HCT116 (cell line): ENCODE results near the gene ETS1. TPM values are rescaled to one million over a fixed set of nuclear protein-coding genes. Genes with fewer than 3 reads are reported as not detected.

ENCODE experiments used
- ATAC-seq: fragments of 200-7000 bp; cut with Tn5 transposase; 2 replicates; pipeline ENCODE4 v1.9.1; 2020; ENCODE audit warnings: mild to moderate bottlenecking, moderate library complexity
- BruUV-seq: library from RNA; stranded (reverse); fragments of 400-500 nt; replicated peaks from 2 replicates; lab custom pipeline; 2021; lab: Mats Ljungman, UMichigan
- CTCF ChIA-PET: fragments of 300-600 bp; sonication (Branson Sonifier 250); formaldehyde crosslinking; loops from one replicate; lab custom pipeline; 2021; ENCODE audit warnings: antibody characterized with exemption; lab: Charles Lee
- POLR2A ChIA-PET: fragments of 300-600, 350-600 bp; sonication (Branson Sonifier 250); formaldehyde crosslinking; loops from one replicate; lab custom pipeline; 2021; ENCODE audit warnings: antibody characterized with exemption; lab: Charles Lee
- RAD21 ChIA-PET, 2 experiments: fragments of 300-600 bp; sonication (Branson Sonifier 250); formaldehyde crosslinking; loops; one replicate each; lab custom pipeline; 2023; ENCODE audit warnings: low total read pairs in 2 of 2; ENCODE audit not compliant: uncharacterized antibody in 2 of 2, unreplicated experiment in 2 of 2, low non-redundant PET in 1 of 2; lab: Charles Lee
- DNase-seq: peaks from one replicate; pipeline ENCODE4 v3.0.0-alpha.2; 2010; ENCODE audit warnings: low read depth, low spot score
- H2AFZ ChIP-seq: fragments of 200-600 bp; shearing (Covaris generic), sonication (generic); 2 replicates; pipeline ENCODE4 v1.6.1; 2017; ENCODE audit warnings: low read depth, mixed run types, mixed read lengths, antibody characterized with exemption, low read length; ENCODE audit not compliant: poor library complexity, severe bottlenecking
- H3K27ac ChIP-seq: 2 replicates; pipeline ENCODE4 v1.5.1; 2012; ENCODE audit warnings: low read depth, low read length
- H3K27me3 ChIP-seq: fragments of 200-600 bp; sonication (generic); 2 replicates; pipeline ENCODE4 v1.6.1; 2016; ENCODE audit warnings: mixed run types, low read length, mixed read lengths; ENCODE audit not compliant: insufficient read depth
- H3K36me3 ChIP-seq, 2 experiments: fragments of 200-500 bp in 1 of 2; fragments of 200-600 bp in 1 of 2; sonication (Bioruptor generic) in 1 of 2; sonication (generic) in 1 of 2; 2 replicates each; pipeline versions ENCODE4 v1.5.1 to v1.6.1; 2014 to 2016; ENCODE audit warnings: low read length in 2 of 2, inconsistent platforms in 1 of 2, mixed read lengths in 1 of 2, mixed run types in 1 of 2; ENCODE audit not compliant: insufficient read depth in 2 of 2, control insufficient read depth in 1 of 2
- H3K4me1 ChIP-seq, 2 experiments: fragments of 200-600 bp in 1 of 2; sonication (generic) in 1 of 2; 2 replicates each; pipeline versions ENCODE4 v1.5.1 to v1.6.1; 2012 to 2017; ENCODE audit warnings: low read length in 2 of 2, inconsistent platforms in 1 of 2, mild to moderate bottlenecking in 1 of 2, mixed read lengths in 1 of 2, mixed run types in 1 of 2, moderate library complexity in 1 of 2; ENCODE audit not compliant: insufficient read depth in 2 of 2, control insufficient read depth in 1 of 2
- H3K4me2 ChIP-seq: fragments of 200-600 bp; sonication (generic); 2 replicates; pipeline ENCODE4 v1.6.1; 2017; ENCODE audit warnings: mixed run types, low read length, mixed read lengths
- H3K4me3 ChIP-seq, 2 experiments: fragments of 200-600 bp in 1 of 2; sonication (generic) in 1 of 2; replicated peaks in 1 of 2; 2 replicates each; pipeline ENCODE4 v1.5.1; 2011 to 2016; ENCODE audit warnings: low read length in 2 of 2, control low read depth in 1 of 2, low read depth in 1 of 2, mild to moderate bottlenecking in 1 of 2, mixed read lengths in 1 of 2, mixed run types in 1 of 2
- H3K79me2 ChIP-seq: fragments of 200-600 bp; sonication (generic); 2 replicates; pipeline ENCODE4 v1.6.1; 2017; ENCODE audit warnings: mild to moderate bottlenecking, mixed run types, low read length, moderate library complexity, mixed read lengths; ENCODE audit not compliant: insufficient read depth
- H3K9ac ChIP-seq: fragments of 200-600 bp; sonication (generic); 2 replicates; pipeline ENCODE4 v1.6.1; 2016; ENCODE audit warnings: low read length, mixed read lengths
- H3K9me2 ChIP-seq: fragments of 200-600 bp; sonication (generic), shearing (Covaris generic); 2 replicates; pipeline ENCODE4 v1.6.1; 2017; ENCODE audit warnings: mixed run types, mild to moderate bottlenecking, moderate library complexity; ENCODE audit not compliant: insufficient read depth
- H3K9me3 ChIP-seq, 2 experiments: fragments of 200-500 bp in 1 of 2; fragments of 200-600 bp in 1 of 2; sonication (Bioruptor generic) in 1 of 2; sonication (generic) in 1 of 2; 2 replicates each; pipeline ENCODE4 v1.6.1; 2014 to 2017; ENCODE audit warnings: low read length in 2 of 2, mixed read lengths in 2 of 2, inconsistent platforms in 1 of 2, low read depth in 1 of 2, mild to moderate bottlenecking in 1 of 2, mixed run types in 1 of 2, moderate library complexity in 1 of 2; ENCODE audit not compliant: control insufficient read depth in 1 of 2, insufficient read depth in 1 of 2
- H4K20me1 ChIP-seq: fragments of 200-600 bp; sonication (generic), shearing (Covaris generic); 2 replicates; pipeline ENCODE4 v1.6.1; 2017; ENCODE audit warnings: mixed run types, mild to moderate bottlenecking, moderate library complexity; ENCODE audit not compliant: insufficient read depth
- CBX3 ChIP-seq: IDR thresholded peaks from 2 replicates; pipeline ENCODE4 v1.6.1; 2012; ENCODE audit warnings: low read depth
- CEBPB ChIP-seq: IDR thresholded peaks from 2 replicates; pipeline ENCODE4 v1.6.1; 2012; ENCODE audit warnings: low read depth
- ELF1 ChIP-seq: IDR thresholded peaks from 2 replicates; pipeline ENCODE4 v1.6.1; 2012; ENCODE audit warnings: low read depth, borderline replicate concordance
- EZH2phosphoT487 ChIP-seq: fragments of 200-600 bp; IDR thresholded peaks from 2 replicates; pipeline ENCODE4 v1.6.1; 2018; ENCODE audit warnings: antibody characterized with exemption, borderline replicate concordance
- FOSL1 ChIP-seq: IDR thresholded peaks from 2 replicates; pipeline ENCODE4 v1.6.1; 2012; ENCODE audit warnings: low read depth
- POLR2AphosphoS5 ChIP-seq: IDR thresholded peaks from 2 replicates; pipeline ENCODE4 v1.6.1; 2011; ENCODE audit warnings: mild to moderate bottlenecking, low read depth, low read length, moderate library complexity
- SRF ChIP-seq: IDR thresholded peaks from 2 replicates; pipeline ENCODE4 v1.6.1; 2012; ENCODE audit warnings: low read depth
- TCF7L2 ChIP-seq: IDR thresholded peaks from 2 replicates; pipeline ENCODE4 v1.7.0; 2011; ENCODE audit warnings: borderline replicate concordance, inconsistent platforms; ENCODE audit not compliant: insufficient read depth, insufficient read length; ENCODE audit errors: extremely low read depth
- ZNF274 ChIP-seq: fragments of 200-500 bp; sonication (Bioruptor generic); IDR thresholded peaks from 2 replicates; pipeline ENCODE4 v1.6.1; 2014; ENCODE audit warnings: mild to moderate bottlenecking, low read depth, low read length, inconsistent platforms
- intact Hi-C: fragments of 100-400 bp; cut with micrococcal nuclease; formaldehyde crosslinking; loops from 2 replicates; pipeline ENCODE4 v1.10.0; 2022
- total RNA-seq: library from RNA; stranded (reverse); gene quantifications from one replicate; pipeline ENCODE4 v1.2.1, GENCODE V29; 2021; ENCODE audit not compliant: unreplicated experiment
- TF ChIP-seq, protein P1 (sequence below): IDR thresholded peaks from 2 replicates; pipeline ENCODE4 v1.6.1; 2011; ENCODE audit warnings: mild to moderate bottlenecking, low read length, moderate library complexity; ENCODE audit not compliant: insufficient replicate concordance; ENCODE audit errors: extremely low read depth

The ETS1 gene
- total RNA-seq, 1 experiment from 2014 or later, result 9.2 TPM

DNA sequence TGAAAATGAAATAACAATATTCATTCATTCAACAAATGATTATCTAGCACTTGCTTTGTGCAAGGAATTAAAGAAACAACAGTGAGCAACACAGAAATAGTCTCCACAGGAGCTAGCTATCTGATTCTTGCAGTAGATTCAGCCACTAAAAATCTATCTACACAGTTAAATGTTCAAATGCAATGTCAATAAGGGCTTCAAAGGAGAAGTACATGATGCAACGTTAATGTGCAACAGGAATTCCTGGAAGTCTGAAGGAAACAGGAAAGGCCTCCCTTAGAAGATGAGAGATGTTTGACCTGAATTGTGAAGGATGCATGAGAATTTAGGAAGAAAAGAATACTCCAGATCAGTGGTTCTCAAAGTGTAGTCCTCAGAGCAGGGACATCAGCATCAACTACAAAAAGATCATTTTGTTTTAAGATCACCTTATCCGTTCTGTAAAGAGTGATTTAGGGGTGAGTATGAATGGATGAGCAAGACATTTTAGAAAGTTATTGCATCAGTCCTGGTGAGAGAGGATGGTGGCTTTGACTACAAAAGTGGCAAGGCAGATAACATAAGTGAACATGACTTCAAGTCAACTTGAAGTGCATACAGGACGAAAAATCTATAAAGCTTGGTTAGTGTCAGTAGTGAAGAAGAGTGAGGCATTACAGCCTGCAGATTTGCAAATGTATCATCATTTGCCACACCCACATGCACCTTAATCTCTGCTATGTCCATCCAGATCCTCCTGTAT lies 96.0 kb downstream of the ETS1 start:
- Histone ChIP-seq H3K27ac (no peak overlapping the region), H3K79me2 (peaks cover 5% of the 10 kb centered on the region; the same call in 1 of the 2 replicates), H3K4me1 (peaks cover 8 to 15% of the 10 kb centered on the region in 2 experiments), H3K9me3 (no peaks in the 10 kb centered on the region), H3K27me3 (no peaks in the 10 kb centered on the region), H3K9ac (no peak overlapping the region), H3K4me2 (no peak overlapping the region), H3K9me2 (no peaks in the 10 kb centered on the region), H4K20me1 (no peaks in the 10 kb centered on the region), H3K36me3 (no peaks in the 10 kb centered on the region), H3K4me3 (no peak overlapping the region), H2AFZ (no peak overlapping the region)
- TF ChIP-seq ELF1 (no peak), FOSL1 (no peak), ZNF274 (no peak), CBX3 (no peak), CEBPB (no peak), SRF (no peak), POLR2AphosphoS5 (no peak), EZH2phosphoT487 (no peak), TCF7L2 (no peak)
- TF ChIP-seq, protein P1, sequence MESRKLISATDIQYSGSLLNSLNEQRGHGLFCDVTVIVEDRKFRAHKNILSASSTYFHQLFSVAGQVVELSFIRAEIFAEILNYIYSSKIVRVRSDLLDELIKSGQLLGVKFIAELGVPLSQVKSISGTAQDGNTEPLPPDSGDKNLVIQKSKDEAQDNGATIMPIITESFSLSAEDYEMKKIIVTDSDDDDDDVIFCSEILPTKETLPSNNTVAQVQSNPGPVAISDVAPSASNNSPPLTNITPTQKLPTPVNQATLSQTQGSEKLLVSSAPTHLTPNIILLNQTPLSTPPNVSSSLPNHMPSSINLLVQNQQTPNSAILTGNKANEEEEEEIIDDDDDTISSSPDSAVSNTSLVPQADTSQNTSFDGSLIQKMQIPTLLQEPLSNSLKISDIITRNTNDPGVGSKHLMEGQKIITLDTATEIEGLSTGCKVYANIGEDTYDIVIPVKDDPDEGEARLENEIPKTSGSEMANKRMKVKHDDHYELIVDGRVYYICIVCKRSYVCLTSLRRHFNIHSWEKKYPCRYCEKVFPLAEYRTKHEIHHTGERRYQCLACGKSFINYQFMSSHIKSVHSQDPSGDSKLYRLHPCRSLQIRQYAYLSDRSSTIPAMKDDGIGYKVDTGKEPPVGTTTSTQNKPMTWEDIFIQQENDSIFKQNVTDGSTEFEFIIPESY, result no peak
- intact Hi-C loops, result no loop called here
- ATAC-seq, result no peak
- ChIA-PET RAD21 (no interaction called here), CTCF (no interaction called here), POLR2A (no interaction called here)
- BruUV-seq, result no TSS peak
- no peak for DNase-seq
